HG02763 (cell line): ENCODE results near the gene C20orf96.
"Not testable (repeated sequence)": the region's sequence is repeated elsewhere in the genome, so short reads cannot be mapped to it uniquely, and the experiment has no call there.

Source experiments
- ATAC-seq: cut with Tn5 transposase; IDR thresholded peaks from one replicate; pipeline ENCODE4 v1.9.1; 2021; ENCODE audit warnings: mild to moderate bottlenecking, moderate library complexity; ENCODE audit not compliant: unreplicated experiment

Gene C20orf96

DNA sequence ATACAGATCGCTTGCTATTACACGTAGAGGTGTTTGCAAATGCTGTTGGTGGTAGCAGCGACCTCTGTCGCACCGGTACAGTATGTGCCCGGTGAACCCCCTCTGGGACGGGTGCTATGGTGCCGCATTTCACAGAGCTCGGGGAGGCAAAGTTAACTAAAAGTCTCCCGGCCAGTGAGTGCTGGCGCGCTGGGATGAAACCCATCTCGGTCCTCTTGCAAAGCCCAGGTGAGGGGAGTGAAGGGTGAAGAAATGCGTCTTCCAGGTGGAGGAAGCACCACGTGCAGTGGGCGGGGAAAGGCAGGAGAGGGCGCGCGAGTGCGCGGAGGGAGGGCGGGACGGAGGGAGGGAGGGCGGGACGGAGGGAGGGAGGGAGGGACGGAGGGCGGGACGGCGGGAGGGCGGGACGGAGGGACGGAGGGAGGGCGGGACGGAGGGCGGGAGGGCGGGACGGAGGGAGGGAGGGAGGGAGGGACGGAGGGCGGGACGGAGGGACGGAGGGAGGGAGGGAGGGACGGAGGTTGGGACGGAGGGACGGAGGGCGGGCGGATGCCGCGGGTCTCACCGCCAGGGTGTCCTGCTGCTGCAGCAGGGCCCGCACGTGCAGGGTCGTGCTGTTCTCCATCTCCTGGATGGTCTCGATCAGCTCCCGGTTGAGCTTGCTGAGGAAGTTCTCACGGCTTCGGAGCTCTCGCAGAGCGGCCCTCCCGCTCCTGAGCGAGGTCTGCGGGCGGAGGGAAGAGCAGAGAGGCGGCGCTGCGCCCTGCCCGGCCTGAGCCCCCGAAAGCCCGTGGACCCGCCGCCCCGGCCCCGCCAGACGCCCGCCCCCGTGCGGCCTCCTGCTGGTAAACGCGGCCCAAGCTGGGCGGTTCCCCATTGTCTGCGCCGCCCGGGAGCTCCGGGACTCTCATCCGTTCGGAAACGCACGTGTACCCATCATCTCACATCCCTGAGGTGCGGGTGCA, 11.7 kb downstream of the C20orf96 start:
- ATAC-seq, result no peak

- ATAC-seq, result no peak
Measured at GRCh38 chr20:278181-278580, 12.4 kb downstream of the C20orf96 start.

- ATAC-seq, result no peak
Measured at GRCh38 chr20:277496-277781, 13.1 kb downstream of the C20orf96 start.

DNA sequence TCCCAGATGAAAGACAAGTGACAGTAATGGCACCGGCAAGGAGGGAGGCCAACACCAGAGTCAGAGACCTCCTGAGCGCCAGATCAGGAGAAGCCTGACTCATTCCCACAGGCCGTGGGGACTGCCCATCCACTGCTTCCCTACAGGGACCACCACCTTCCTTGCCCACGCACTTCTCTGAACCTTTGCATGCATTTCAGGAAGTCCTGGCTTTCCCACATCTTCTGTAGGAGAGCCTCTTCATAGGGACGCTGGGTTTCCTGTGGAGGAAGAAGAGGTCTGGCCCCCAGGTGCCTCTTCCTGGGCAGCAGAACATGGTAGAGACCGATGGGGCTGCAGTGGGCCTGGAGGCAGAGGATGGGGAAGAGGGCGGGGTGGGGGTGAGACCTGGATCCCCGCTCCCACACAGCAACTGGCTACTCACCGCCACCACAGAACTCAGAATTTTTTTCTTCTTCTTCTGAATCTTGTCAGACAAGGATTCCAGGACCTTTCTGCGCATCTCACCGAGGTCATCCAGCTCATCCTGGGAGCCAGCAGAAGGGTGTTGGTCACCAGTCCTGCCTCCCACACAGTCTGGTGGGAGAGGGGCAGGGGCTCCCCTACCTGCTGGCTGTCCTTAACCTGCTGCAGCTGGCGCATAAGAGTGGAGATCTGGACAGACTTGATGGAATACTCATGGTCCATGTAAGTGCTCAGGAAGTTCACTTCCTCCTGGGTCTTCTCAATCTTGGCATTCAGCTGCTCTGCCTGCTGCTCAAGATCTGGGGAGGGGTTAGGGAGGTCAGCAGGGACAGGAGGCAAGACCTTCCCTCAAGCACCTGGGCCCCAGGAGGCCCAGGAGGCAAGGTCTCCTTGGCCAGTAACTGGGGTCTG, 13.7 kb downstream of the C20orf96 start:
- ATAC-seq, result no peak

DNA sequence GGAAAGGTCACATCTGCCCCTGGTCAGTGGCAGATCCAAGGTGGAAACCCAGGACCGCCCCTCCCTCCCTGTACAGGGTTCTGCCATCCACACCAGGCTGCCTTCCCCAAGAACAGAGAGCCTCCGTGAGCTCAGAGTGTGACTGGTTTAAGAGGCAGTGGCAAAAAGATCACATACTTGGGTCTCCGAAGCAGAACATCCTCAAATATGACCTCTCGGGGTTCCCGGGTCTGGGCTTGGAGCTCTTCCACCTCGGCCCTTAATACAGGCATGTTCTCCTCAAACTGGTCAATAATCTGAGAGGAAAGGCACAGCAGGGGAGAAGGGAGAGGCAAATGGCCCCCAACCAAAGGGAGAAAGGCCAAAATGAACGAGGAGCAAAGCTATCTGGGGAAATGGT, 14.8 kb downstream of the C20orf96 start:
- ATAC-seq, result no peak

GRCh38 chr20:273884-274283, 16.7 kb downstream of the C20orf96 start:
- no peak for ATAC-seq

GRCh38 chr20:272718-273117, 17.8 kb downstream of the C20orf96 start:
- ATAC-seq, result no peak

DNA sequence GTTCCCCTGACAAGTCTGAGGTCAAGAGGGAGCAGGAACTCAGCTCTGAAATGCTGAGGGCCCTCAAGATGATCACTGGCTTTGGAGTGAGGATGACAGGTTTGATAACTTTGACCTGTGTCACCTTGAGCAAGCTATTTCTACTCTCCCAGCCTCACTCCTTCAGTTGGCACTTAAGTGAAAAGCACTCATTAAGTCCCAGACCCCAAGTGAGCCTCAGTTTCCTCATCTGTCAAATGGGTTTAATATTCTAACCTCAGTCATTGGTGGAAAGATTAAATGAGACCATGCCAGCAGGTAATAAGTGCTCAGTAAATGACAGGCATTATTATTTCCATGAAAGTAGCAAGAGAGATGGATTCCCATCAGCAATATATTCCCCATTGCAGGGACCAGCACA, 19.0 kb downstream of the C20orf96 start:
- no peak for ATAC-seq

GRCh38 chr20:271069-271468, 19.5 kb downstream of the C20orf96 start:
- ATAC-seq, result no peak

GRCh38 chr20:270517-270916, 20.0 kb downstream of the C20orf96 start:
- ATAC-seq, result no peak

- peak; percentile 79 for ATAC-seq
Measured at GRCh38 chr20:266596-267562, 23.7 kb downstream of the C20orf96 start.

DNA sequence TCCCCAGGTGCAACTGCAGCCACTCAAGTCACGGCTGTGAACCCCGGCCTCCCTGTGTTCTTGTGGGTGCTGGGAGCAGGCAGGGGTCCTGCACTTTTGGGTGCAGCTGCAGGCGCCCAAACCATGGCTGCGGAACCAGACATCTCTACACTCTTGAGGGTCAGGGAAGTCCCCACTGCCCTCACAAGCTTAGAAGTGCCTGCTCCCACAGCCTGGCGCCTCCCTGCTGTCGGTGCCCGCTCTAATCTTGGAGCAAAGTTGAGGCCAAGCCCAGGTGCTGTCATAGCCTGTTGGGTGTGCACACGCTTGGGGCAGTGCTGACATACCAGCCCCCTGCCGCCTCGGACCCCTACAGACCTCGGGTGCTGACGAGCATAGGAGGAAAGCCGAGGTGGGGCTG, 26.8 kb downstream of the C20orf96 start:
- ATAC-seq, result no peak

- ATAC-seq, result no peak
Measured at GRCh38 chr20:259981-260380, 30.6 kb downstream of the C20orf96 start.

- ATAC-seq, result no peak
Measured at GRCh38 chr20:258963-259362, 31.6 kb downstream of the C20orf96 start.

DNA sequence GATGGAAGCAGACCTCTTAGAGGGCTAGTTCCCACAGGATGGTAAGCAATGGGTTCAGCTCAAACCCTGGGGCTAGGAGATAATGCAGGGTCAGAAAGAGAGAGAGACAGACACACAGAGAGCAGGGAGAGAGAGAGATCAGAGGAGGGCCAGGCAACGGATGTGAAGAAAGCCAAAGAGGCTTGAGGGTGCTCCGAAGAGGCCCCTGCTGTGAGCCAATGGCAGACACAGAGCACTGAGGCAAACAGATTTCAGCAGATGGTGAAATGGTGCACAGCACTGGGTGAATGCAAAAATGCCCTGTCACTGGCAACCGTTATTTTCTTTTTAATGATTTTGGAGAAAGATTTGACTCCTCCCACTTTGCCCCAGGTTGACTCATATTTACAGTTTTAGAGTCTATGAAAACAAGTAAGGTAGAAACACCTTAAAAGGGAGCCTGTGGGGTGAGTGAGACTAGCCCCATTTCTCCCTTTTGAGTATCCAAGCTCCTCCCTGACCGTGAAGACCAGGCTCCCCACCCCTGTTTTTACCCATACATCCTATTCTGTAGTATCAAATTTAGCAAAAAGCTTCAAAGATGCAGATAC, 32.2 kb downstream of the C20orf96 start:
- no peak for ATAC-seq

DNA sequence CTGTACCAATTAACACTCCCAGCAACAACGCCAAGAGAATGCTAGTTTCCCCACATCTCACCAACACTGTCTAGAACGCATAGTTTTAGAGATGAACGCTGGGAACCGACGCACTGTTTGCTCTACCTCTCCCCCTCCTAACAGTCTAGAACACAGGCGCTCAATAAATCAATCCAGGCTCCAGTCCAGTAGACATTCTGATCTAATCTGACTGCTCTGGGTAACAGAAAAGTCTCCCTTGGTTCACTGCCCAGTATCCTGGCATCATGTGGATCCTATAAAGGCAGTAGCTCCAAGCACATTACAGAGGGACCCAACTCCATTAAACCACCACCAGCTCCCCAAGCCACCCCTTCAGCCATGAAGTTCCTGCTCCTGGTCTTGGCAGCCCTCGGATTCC, 33.1 kb downstream of the C20orf96 start, which contains the start of gene DEFB132:
Gene DEFB132 (plus strand): TSS at position 306 of the 400 bp plus-strand sequence. CDS start 55 bp downstream, at position 361.
- no peak for ATAC-seq

DNA sequence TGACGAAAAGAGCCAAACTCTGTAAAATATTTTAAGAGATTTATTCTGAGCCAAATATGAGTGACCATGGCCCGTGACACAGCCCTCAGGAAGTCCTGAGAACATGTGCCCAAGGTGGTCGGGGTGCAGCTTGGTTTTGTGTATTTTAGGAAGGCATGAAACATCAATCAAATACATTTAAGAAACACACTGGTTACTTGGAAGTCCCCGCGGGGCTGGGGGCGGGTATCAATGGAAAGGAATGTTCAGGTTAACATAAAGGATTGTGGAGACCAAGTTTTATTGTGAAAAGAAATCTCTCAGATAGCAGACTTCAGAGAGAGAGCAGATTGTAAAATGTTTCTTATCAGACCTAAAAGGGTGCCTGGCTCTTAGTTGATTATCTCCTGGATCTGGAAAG, 37.1 kb downstream of the C20orf96 start:
- not testable (repeated sequence) for ATAC-seq

DNA sequence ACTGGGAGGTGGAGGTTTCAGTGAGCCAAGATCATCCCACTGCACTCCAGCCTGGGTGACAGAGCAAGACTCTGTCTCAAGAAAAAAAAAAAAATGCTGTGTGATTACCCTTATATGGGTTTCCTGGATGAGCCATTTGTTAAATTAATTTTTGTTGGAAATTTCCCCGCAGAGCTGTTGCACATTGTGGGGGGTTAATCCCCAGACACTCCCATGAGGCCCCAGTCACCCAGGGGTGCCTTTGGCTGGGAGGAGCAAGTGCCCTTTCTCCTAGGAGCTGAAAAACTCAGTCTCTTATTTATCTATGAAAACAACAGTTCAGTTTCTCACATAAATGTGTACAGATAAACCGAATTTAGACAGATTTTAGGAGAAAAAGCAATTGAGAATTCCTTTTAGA, 37.7 kb downstream of the C20orf96 start:
- no peak for ATAC-seq

DNA sequence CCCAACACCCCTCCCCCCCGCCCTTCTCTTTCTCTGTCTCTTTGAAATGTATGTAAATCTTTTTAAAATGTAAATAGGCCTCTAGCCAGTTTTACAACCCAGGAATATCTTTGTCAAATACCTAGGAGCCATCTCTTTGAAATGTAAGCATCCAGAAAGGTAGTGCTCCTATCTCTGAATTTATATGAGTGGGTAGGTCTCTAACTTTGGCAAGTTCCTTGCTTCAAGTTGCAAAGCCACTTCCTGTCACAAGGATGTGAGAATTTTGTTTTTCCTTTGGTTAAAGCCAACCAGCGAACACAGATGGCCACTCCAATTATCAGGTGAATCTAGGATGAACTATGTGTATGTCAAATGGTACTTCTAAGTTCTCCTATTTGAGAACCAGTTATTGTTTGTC, 39.2 kb downstream of the C20orf96 start:
- ATAC-seq, result no peak

DNA sequence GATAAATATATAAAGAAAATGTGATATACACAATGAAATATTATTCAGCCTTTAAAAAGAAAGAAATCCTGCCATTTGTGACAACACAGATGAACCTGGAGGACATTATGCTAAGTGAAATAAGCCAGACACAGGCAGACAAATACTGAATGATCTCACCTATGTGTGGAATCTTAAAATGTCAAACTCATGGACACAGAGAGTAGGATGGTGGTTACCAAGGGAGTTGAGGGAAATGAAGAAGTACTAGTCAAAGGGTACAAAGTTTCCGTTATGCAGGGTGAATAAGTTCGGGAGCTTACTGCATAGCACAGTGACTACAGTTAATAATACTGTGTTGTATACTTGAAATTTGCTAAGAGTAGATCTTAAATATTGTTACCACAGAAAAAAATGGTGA, 47.6 kb downstream of the C20orf96 start:
- ATAC-seq, result no peak
